GM21526 (cell line): ENCODE measurements around the gene OGFOD2.
"Not testable (repeated sequence)": the region's sequence is repeated elsewhere in the genome, so short reads cannot be mapped to it uniquely, and the experiment has no call there.

Experiments used
- ATAC-seq: cut with Tn5 transposase; IDR thresholded peaks from one replicate; pipeline ENCODE4 v1.9.1; 2021; ENCODE audit warnings: moderate library complexity; ENCODE audit not compliant: unreplicated experiment, low FRiP score

OGFOD2 gene

GRCh38 chr12:122999986-123000420 lies 25.0 kb downstream of the OGFOD2 start:
- ATAC-seq, result no peak

GRCh38 chr12:123000578-123000977 lies 25.5 kb downstream of the OGFOD2 start:
- ATAC-seq, result no peak

GRCh38 chr12:123001464-123001863 lies 26.4 kb downstream of the OGFOD2 start:
- ATAC-seq, result no peak

DNA sequence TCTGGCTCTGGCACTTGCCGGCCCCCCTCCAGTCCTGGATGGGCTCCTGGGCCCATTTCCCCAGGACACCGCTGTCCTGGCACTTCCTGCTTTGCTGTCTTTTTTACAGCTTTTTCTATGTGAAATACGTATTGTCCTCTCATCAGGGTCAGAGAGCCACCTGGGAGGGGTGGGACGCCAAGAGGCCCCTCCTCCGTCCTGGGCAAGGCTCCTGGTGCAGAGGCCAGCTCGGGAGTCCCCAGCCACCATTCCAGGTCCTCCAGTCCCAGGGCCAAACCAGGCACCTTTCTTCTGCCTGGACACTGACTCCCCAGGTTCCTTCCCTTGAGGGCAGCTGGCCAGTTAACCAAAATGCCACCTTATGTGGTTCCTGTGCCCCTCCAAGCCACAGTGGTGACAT lies 28.2 kb downstream of the OGFOD2 start:
- no peak for ATAC-seq

DNA sequence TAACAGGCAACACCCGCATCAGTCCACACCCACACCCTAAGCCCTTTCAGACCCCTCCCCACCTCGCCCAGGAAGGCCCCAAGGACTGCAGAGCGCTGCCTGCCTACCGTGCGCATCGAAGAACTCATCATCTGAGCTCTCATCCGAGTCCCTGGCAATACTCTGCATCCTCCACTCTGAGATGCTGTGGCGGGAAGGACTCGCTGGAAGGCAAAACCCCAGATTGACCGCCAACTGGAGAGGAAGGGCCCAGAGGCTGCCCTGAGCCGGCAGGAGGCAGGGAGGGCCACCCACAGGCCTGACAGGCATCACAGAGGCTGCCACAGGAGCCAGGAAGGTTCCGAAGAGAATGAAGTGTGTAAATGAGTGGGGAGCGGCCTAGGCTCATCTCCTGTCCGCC lies 29.2 kb downstream of the OGFOD2 start:
- no peak for ATAC-seq

GRCh38 chr12:123005081-123005626 lies 30.1 kb downstream of the OGFOD2 start:
- no peak for ATAC-seq

DNA sequence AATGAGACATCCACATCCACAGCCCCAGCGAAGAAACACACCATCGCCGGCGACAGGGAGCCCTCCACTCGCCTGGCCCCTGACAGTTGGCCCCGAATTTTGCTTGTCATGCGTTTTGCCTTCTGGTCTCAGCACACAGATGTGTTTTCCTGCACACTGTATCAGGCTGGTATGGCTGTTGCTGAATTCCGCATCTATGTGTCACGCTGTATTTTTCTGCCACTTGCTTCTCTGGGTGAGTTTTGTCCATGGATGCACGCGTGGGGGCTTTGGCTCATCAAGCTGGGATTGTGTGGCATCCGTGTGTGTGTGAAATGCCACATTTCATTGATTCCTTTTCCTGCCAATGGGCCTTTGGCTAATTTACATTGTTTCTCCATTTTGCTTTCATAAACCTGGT lies 31.9 kb downstream of the OGFOD2 start:
- ATAC-seq, result no peak

DNA sequence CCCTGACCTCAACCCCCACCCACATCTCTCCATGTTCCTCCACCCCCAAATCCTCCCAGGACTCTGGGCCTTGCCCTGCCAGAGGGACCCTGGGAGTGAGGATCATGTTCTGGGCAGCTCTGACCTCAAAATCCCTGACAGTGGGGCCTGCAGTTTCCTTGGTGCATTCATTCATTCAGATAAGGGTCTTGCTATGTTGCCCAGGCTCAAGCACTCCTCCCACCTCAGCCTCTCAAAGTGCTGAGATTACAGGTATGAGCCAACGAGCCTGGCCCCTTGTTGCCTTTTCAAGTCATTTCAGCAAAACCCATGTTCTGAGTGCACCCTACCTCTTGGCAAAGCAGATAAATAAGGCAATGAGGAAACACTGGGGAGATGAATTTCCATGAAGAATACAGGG lies 35.1 kb downstream of the OGFOD2 start:
- ATAC-seq, result no peak

DNA sequence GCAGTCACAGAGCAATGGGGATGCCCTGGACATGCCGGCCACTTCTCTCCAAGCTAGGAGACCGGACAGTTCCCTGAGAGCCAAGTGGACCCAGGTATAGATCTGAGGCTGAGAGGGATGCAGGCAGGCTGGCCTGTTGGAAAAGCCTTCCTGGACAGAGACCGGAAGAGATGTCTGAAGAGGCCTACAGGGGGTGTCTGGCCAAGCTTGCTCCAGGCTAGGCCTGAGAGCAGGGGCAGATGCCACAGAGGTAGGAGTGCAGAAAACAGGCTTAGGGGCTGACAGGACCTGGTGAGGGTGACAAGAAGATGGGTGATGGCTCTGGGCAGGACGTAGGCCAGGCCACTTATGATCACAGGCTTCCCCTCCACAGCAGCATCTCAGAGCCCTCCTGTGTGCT lies 35.6 kb downstream of the OGFOD2 start:
- ATAC-seq, result no peak

DNA sequence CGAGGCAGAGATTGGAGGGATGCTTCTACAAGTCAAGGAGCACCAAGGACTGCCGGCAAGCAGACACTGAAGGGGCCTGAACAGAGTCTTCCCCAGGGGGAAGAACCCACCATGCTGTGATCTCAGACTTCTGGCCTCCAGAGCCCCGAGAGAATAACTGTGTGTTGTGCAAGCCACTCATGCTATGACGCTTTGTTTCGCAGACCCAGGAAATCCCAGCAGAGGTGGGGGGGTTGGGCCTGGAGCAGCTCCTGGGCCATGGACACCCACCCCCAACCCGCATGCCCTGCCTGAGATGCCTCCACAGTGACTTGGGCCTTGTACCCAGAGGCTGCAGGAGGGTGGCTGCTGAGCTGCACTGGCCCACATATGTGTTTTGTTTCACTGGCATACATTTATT lies 36.7 kb downstream of the OGFOD2 start:
- no peak for ATAC-seq

- ATAC-seq, result no peak
Observed at GRCh38 chr12:123013185-123014095, 38.4 kb downstream of the OGFOD2 start.

GRCh38 chr12:123014473-123014872 lies 39.4 kb downstream of the OGFOD2 start:
- ATAC-seq, result not testable (repeated sequence)

DNA sequence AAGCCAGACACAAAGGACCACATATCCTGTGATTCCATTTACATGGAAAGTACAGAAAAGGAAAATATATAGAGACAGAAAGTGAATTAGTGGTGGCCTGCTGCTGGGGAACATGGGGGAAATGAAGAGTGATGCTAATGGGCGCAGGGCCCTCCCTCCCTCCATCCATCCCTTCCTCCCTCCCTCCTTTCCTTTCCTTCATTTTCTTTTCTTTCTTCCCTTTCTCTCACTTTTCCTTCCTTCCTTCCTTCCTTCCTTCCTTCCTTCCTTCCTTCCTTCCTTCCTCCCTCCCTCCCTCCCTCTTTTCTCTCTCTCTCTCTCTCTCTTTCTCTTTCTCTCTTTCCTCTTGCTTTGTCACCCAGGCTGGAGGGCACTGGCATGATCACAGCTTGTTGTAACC lies 42.7 kb downstream of the OGFOD2 start:
- no peak for ATAC-seq

DNA sequence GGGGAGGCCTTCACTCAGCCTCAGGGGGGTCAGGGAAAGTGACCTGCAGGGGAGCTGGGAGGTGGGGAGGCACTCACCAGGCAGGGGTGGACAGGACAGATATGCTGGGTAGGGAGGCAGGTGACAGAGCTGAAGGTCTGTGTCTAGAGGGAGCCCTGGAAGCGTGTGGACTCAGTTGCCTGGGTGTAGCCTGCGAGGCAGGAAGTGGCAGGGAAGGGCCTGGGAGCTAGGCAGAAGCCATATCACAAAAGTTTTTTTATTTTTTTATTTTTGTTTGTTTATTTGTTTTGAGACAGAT lies 44.7 kb downstream of the OGFOD2 start:
- ATAC-seq, result no peak

DNA sequence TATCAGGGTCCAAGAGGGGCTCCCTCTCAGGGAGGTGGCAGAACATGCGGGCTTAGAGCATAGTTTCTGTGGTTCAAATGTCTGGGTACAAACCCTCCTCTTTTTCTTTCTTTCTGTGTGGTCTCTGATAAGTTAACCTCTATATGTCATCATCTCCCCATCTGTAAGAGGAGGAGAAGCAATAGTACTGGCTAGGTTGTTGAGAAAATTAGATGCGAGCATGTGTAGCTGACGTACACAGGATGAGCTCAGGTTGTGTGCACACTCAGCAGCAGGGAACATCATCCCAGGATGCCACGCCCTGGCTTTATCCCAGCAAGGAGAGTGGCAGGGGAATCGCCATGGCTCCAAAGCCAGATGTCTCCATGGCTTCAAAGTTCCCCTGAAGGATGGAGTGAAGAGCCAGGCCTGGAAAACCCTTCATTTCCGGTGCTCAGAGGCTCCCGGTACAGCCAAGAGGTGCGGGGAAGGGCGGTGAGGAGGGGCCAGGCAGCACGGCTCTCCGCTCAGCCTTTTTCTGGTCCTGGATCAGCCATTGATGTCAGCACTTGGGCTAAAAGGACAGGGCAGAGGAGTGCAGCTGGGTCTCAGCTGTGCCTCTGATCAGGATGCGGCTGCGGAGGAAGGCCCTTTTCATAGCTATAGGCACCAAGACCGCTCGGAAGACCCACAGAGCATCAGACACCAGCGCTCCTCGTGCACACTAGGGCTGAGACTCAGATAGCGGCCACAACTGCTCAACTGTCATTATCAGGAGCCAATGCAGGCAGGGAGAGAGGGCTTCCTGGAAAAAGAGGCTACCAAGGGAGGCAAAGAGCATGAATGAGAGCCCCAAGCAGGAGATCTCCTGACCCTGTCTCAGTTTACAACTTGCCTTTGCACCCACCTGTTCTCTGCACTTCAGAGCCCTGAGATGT lies 46.9 kb downstream of the OGFOD2 start:
- no peak for ATAC-seq

DNA sequence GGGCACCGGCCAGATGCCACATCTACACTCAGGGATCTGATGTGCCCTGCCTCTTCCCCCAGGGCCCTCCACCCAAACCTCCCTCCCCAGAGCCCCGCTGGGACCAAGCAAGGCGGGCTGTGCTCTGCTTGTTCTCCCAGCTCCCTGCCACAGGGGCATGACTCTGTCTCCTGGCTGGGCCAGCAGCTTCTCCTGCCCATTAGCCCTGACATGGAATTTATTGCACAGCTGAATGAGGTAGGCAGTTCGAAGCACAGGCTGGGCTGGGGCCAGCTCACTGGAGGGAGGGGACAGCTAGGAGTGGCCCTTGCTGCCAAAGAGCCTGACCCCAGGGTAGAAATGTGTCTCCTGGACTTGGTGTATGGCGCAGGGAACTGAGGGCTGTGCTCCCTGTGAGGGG lies 47.8 kb downstream of the OGFOD2 start:
- ATAC-seq, result no peak

GRCh38 chr12:123024819-123025391 lies 49.9 kb downstream of the OGFOD2 start:
- no peak for ATAC-seq

- ATAC-seq, result no peak
Observed at GRCh38 chr12:123026094-123026853, 51.2 kb downstream of the OGFOD2 start.

DNA sequence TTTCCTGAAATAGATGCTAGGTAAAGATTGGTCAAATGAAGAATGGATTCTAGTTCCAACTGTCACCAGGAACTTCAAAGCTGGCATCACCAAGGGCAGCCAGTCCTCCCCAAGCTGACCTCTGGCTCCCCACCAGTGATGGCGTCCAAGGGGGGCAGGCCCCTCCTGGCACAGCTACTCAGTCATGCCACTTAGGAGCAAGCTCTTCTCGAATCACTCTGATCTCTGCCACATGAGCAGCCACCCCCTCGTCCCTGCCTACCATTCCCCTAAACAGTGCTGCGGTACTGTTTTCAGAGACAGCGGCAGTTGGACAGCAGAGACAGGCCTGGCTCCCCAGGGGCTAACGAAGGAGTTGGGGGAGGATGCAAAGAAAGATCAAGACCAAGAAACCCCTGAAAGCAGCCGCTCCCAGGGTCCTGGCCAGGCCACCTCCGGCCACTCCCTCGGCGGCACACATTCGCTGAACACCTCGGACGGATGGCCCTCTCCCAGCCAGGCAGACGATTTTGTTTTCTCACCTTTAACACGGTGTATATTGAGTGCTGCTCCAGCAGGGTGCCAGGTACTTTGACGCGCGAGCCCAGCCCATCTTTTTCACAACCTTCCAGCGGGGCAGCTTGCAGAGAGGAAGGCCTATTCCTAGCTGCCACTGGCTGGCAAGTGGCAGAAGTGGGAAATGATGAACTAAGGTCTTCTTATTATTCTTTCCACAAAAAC lies 52.8 kb downstream of the OGFOD2 start:
- ATAC-seq, result no peak

GRCh38 chr12:123028475-123028874 lies 53.4 kb downstream of the OGFOD2 start:
- no peak for ATAC-seq
